SK-N-MC (cell line): Measurements from ENCODE around the gene ITGA11.

ENCODE experiments used
- EZH2 ChIP-seq: fragments of 200-600 bp; sonication (generic); IDR thresholded peaks from one replicate; pipeline ENCODE4 v1.6.1; 2017; ENCODE audit warnings: antibody characterized with exemption
- FOXP2 ChIP-seq: optimal IDR thresholded peaks from 2 replicates; pipeline ENCODE3; 2011; ENCODE audit warnings: mild to moderate bottlenecking, moderate library complexity; ENCODE audit not compliant: insufficient read depth; ENCODE audit errors: extremely low read length, control extremely low read depth
- POLR2AphosphoS5 ChIP-seq: IDR thresholded peaks from 2 replicates; pipeline ENCODE4 v1.6.1; 2012; ENCODE audit warnings: mild to moderate bottlenecking, low read depth, low read length, borderline replicate concordance

DNA sequence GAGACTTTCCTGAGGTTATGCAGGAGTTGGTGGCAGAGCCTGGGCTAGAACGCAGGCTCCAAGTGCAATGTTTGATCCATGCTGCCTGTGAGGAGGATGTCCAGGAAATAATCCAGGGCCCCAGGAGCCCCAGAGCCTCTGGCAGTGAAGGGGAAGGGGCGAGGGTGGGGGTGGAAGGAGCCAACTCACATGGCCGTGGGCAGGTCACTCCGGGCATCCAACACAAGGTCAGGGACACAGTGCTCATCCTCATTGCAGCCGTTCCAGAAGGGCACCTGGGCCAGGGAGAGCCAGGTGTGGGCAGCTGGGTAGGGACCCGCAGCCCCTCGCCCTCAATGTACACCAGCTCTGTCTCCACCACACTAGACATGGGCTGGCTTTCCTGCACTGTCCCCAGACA is 110.7 kb downstream of the ITGA11 start:
- no peak for TF ChIP-seq EZH2
- TF ChIP-seq POLR2AphosphoS5, result no peak
- TF ChIP-seq FOXP2, result no peak
